GM18867 (cell line): ENCODE data around the gene CMIP.

ENCODE experiments used
- ATAC-seq: cut with Tn5 transposase; IDR thresholded peaks from one replicate; pipeline ENCODE4 v1.9.1; 2021; ENCODE audit warnings: mild to moderate bottlenecking, moderate library complexity; ENCODE audit not compliant: unreplicated experiment

CMIP gene

GRCh38 chr16:81708266-81709015 is 263.8 kb downstream of the CMIP start:
- ATAC-seq, result no peak

GRCh38 chr16:81709016-81709900 is 264.6 kb downstream of the CMIP start:
- ATAC-seq, result no peak

GRCh38 chr16:81710044-81710443 is 265.4 kb downstream of the CMIP start:
- no peak for ATAC-seq

- no peak for ATAC-seq
Measured at GRCh38 chr16:81710596-81710995, 266.0 kb downstream of the CMIP start.

- ATAC-seq, result no peak
Measured at GRCh38 chr16:81711657-81712319, 267.2 kb downstream of the CMIP start.

GRCh38 chr16:81712681-81713080 is 268.1 kb downstream of the CMIP start:
- no peak for ATAC-seq

GRCh38 chr16:81713295-81713772 is 268.7 kb downstream of the CMIP start:
- no peak for ATAC-seq

GRCh38 chr16:81713796-81714195 is 269.2 kb downstream of the CMIP start:
- ATAC-seq, result no peak

GRCh38 chr16:81714583-81714982 is 270.0 kb downstream of the CMIP start:
- no peak for ATAC-seq

GRCh38 chr16:81715358-81716196 is 271.0 kb downstream of the CMIP start:
- ATAC-seq, result peak; percentile 67

- peak; percentile 61 for ATAC-seq
Measured at GRCh38 chr16:81716478-81717225, 272.0 kb downstream of the CMIP start.

GRCh38 chr16:81717662-81718189 is 273.1 kb downstream of the CMIP start:
- ATAC-seq, result no peak

- no peak for ATAC-seq
Measured at GRCh38 chr16:81718637-81719036, 274.0 kb downstream of the CMIP start.

GRCh38 chr16:81719993-81720392 is 275.4 kb downstream of the CMIP start:
- no peak for ATAC-seq

GRCh38 chr16:81720973-81721906 is 276.6 kb downstream of the CMIP start:
- ATAC-seq, result no peak

- ATAC-seq, result peak; percentile 84
Measured at GRCh38 chr16:81723098-81723723, 278.6 kb downstream of the CMIP start.

GRCh38 chr16:81728435-81728834 is 283.8 kb downstream of the CMIP start:
- ATAC-seq, result no peak

- ATAC-seq, result no peak
Measured at GRCh38 chr16:81729451-81729850, 284.8 kb downstream of the CMIP start.
